SK-N-SH treated with all-trans-retinoic acid at 6 μM for 48 hours (cell line): ENCODE measurements around the gene RGS10.

ENCODE experiments used
- ARNTL ChIP-seq: fragments of 450-650 bp; formaldehyde crosslinking; IDR thresholded peaks from 2 replicates; pipeline ENCODE4 v1.5.0; 2020; ENCODE audit warnings: low read depth, mild to moderate bottlenecking, moderate library complexity, borderline replicate concordance
- BACH2 ChIP-seq: fragments of 250-450 bp; sonication (Bioruptor Pico); IDR thresholded peaks from 2 replicates; pipeline ENCODE4 v1.9.0; 2021; ENCODE audit warnings: mild to moderate bottlenecking, borderline replicate concordance
- CSDC2 ChIP-seq: fragments of 250-450 bp; sonication (Bioruptor Pico); IDR thresholded peaks from 2 replicates; pipeline ENCODE4 v1.5.0; 2020; ENCODE audit warnings: mild to moderate bottlenecking, moderate library complexity
- ESRRG ChIP-seq: fragments of 250-450 bp; sonication (Bioruptor Pico); IDR thresholded peaks from 2 replicates; pipeline ENCODE4 v1.6.1; 2021; ENCODE audit warnings: mild to moderate bottlenecking
- GLIS3 ChIP-seq: fragments of 250-450 bp; sonication (Bioruptor Pico); IDR thresholded peaks from 2 replicates; pipeline ENCODE4 v1.5.0; 2020; ENCODE audit warnings: mild to moderate bottlenecking, moderate library complexity
- OSR1 ChIP-seq: fragments of 250-450 bp; sonication (Bioruptor Pico); IDR thresholded peaks from 2 replicates; pipeline ENCODE4 v1.8.0; 2022; ENCODE audit warnings: moderate library complexity, mild to moderate bottlenecking, inconsistent platforms
- PPARA ChIP-seq: fragments of 250-450 bp; sonication (Bioruptor Pico); IDR thresholded peaks from 2 replicates; pipeline ENCODE4 v1.5.0; 2020; ENCODE audit warnings: mild to moderate bottlenecking, borderline replicate concordance
- ZFP30 ChIP-seq: fragments of 450-650 bp; formaldehyde crosslinking; IDR thresholded peaks from 2 replicates; pipeline ENCODE4 v1.5.0; 2022; ENCODE audit warnings: mild to moderate bottlenecking, moderate library complexity
- ZNF70 ChIP-seq: fragments of 450-650 bp; formaldehyde crosslinking; IDR thresholded peaks from 2 replicates; pipeline ENCODE4 v1.5.0; 2020; ENCODE audit warnings: mild to moderate bottlenecking, moderate library complexity
- TF ChIP-seq, protein P1 (sequence below): fragments of 250-450 bp; sonication (Bioruptor Pico); IDR thresholded peaks from 2 replicates; pipeline ENCODE4 v1.5.1; 2020; ENCODE audit warnings: low read depth, mild to moderate bottlenecking, moderate library complexity
- TF ChIP-seq, protein P2 (sequence below): fragments of 250-450 bp; sonication (Bioruptor Pico); IDR thresholded peaks from 2 replicates; pipeline ENCODE4 v1.8.0; 2020; ENCODE audit warnings: mild to moderate bottlenecking, moderate library complexity, borderline replicate concordance

DNA sequence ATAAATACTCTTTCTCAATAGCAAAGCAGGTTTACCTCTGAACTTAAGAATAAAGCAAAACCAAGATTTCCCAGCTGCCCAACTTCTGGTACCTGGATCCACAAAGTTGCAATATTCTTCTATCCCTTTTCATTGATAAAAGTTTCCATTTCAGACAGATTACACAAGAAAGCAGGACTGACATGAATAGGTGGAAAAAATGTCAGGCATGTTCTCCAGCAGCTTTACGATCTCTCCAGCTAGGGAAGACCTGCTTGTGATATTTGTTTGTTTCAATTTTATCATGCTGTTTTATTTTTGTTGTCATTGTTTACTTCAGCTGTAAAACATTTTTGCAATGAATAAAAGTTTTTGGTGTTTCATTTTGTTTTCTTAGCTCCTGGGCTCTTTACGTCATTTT lies 9.0 kb downstream of the RGS10 start:
- TF ChIP-seq BACH2 (CRISPR knock-in tag) (no peak), GLIS3 (no peak), PPARA (no peak), OSR1 (no peak), ESRRG (CRISPR knock-in tag) (no peak), ZNF70 (CRISPR knock-in tag) (no peak), CSDC2 (CRISPR knock-in tag) (no peak), ZFP30 (CRISPR knock-in tag) (no peak), ARNTL (no peak)
- TF ChIP-seq, protein P1, sequence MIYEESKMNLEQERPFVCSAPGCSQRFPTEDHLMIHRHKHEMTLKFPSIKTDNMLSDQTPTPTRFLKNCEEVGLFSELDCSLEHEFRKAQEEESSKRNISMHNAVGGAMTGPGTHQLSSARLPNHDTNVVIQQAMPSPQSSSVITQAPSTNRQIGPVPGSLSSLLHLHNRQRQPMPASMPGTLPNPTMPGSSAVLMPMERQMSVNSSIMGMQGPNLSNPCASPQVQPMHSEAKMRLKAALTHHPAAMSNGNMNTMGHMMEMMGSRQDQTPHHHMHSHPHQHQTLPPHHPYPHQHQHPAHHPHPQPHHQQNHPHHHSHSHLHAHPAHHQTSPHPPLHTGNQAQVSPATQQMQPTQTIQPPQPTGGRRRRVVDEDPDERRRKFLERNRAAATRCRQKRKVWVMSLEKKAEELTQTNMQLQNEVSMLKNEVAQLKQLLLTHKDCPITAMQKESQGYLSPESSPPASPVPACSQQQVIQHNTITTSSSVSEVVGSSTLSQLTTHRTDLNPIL = no peak
- TF ChIP-seq, protein P2, sequence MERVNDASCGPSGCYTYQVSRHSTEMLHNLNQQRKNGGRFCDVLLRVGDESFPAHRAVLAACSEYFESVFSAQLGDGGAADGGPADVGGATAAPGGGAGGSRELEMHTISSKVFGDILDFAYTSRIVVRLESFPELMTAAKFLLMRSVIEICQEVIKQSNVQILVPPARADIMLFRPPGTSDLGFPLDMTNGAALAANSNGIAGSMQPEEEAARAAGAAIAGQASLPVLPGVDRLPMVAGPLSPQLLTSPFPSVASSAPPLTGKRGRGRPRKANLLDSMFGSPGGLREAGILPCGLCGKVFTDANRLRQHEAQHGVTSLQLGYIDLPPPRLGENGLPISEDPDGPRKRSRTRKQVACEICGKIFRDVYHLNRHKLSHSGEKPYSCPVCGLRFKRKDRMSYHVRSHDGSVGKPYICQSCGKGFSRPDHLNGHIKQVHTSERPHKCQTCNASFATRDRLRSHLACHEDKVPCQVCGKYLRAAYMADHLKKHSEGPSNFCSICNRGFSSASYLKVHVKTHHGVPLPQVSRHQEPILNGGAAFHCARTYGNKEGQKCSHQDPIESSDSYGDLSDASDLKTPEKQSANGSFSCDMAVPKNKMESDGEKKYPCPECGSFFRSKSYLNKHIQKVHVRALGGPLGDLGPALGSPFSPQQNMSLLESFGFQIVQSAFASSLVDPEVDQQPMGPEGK (CRISPR knock-in tag) = no peak
